Duodenal mucosa (tissue), 2 donors: ENCODE data around the gene PPAN.

ENCODE experiments used
- H3K27ac ChIP-seq: one replicate; pipeline ENCODE4 v1.7.0; 2013; ENCODE audit warnings: low read depth, low read length
- H3K27me3 ChIP-seq, 2 donors: one replicate each; pipeline ENCODE4 v1.7.0; 2013; ENCODE audit warnings: low read length in 2 of 2, control low read depth in 1 of 2; ENCODE audit not compliant: insufficient read depth in 2 of 2, control insufficient read depth in 1 of 2
- H3K36me3 ChIP-seq, 2 donors: one replicate each; pipeline ENCODE4 v1.7.0; 2013; ENCODE audit warnings: low read length in 2 of 2, control low read depth in 1 of 2; ENCODE audit not compliant: insufficient read depth in 2 of 2, control insufficient read depth in 1 of 2
- H3K4me1 ChIP-seq, 2 donors: one replicate each; pipeline ENCODE4 v1.7.0; 2013; ENCODE audit warnings: low read length in 2 of 2, control low read depth in 1 of 2; ENCODE audit not compliant: insufficient read depth in 2 of 2, control insufficient read depth in 1 of 2
- H3K4me3 ChIP-seq, 2 donors: one replicate each; pipeline ENCODE4 v1.7.0; 2013; ENCODE audit warnings: low read length in 2 of 2, low read depth in 1 of 2
- H3K9ac ChIP-seq, 2 donors: one replicate each; pipeline ENCODE4 v1.7.0; 2013; ENCODE audit warnings: low read length in 2 of 2, low read depth in 1 of 2
- H3K9me3 ChIP-seq, 2 donors: one replicate each; pipeline ENCODE4 v1.7.0; 2013; ENCODE audit warnings: low read length in 2 of 2, control low read depth in 1 of 2; ENCODE audit not compliant: control insufficient read depth in 1 of 2

Gene PPAN

DNA sequence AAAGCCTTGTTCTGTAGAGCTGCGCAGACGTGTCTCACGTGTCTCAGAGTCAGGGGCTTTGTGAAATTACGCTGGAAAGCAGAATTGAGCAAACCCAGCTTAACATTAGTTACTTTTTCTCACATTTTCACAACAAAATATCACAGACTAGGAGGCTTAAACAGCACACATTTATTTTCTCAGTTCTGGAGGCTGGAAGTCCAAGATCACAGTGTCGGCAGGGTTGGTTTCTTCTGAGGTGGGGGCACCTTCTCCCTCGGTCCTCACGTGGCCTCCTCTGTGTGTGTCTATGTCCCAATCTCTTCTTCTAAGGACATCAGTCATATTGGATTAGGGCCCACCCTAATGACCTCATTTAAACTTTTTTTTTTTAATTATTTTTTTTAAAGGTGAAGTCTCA, 18.3 kb downstream of the PPAN start:
- no peaks in the 10 kb centered on the region for H3K9me3 ChIP-seq
- H3K36me3 ChIP-seq = no peaks in the 10 kb centered on the region
- H3K4me3 ChIP-seq = no peak overlapping the region
- no peaks in the 10 kb centered on the region for H3K27me3 ChIP-seq
- no peaks in the 10 kb centered on the region for H3K4me1 ChIP-seq
- no peak overlapping the region for H3K27ac ChIP-seq
- H3K9ac ChIP-seq = no peak overlapping the region

GRCh38 chr19:10126213-10126639, 20.1 kb downstream of the PPAN start:
- Histone ChIP-seq H3K9ac (no peak overlapping the region), H3K27ac (no peak overlapping the region), H3K4me1 (no peaks in the 10 kb centered on the region), H3K4me3 (no peak overlapping the region), H3K9me3 (no peaks in the 10 kb centered on the region), H3K36me3 (peaks cover 0 to 5% of the 10 kb centered on the region in 2 donors), H3K27me3 (no peaks in the 10 kb centered on the region)

DNA sequence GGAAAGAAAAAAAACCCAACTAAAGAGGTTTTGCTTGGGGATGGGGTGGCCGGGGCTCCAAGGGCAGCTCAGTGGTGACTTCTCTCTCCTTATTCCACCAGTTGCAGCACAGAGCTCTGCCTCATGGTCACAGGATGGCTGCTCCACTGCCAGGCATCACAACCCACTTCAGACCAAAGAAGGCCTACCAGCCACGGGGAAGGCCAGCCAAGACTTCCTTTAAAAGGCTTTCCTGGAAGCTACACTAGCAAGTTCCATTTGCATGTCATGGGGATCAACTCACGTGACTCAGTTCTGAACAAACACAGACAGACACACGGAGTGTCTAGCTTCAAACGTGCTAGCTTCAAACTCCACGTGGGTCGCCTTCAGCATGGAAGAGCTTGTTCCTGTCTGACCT, 26.7 kb downstream of the PPAN start:
- Histone ChIP-seq H3K9ac (no peak overlapping the region), H3K36me3 (peaks cover 16 to 63% of the 10 kb centered on the region in 2 donors), H3K4me3 (no peak overlapping the region), H3K27ac (no peak overlapping the region), H3K9me3 (no peaks in the 10 kb centered on the region), H3K27me3 (no peaks in the 10 kb centered on the region), H3K4me1 (no peaks in the 10 kb centered on the region)

- Histone ChIP-seq H3K36me3 (peaks cover 16 to 70% of the 10 kb centered on the region in 2 donors), H3K27ac (no peak overlapping the region), H3K4me1 (no peaks in the 10 kb centered on the region), H3K9me3 (no peaks in the 10 kb centered on the region), H3K9ac (no peak overlapping the region), H3K27me3 (no peaks in the 10 kb centered on the region), H3K4me3 (no peak overlapping the region)
These were observed 27.4 kb downstream of the PPAN start for GRCh38 chr19:10133596-10133995.

DNA sequence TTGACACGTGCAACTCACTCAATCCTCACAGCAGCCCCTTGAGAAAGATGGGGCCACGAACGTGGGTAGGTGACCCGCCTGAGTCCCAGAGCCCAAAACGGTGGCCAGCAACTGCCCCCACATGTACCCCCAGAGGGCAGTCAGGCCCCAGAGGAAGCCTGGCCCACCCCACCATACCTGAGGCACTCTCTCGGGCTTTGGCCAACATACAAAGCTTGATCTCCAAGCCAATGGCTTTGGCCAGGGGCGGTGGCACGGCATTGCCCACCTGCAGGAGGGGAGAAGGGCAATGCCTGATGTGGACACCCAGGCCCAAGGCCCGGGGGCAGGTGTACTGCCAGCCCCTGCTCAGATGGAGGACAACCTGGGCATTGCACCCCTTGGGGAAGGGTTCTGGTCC, 27.9 kb downstream of the PPAN start:
- no peak overlapping the region for H3K4me3 ChIP-seq
- peaks cover 16 to 74% of the 10 kb centered on the region in 2 donors for H3K36me3 ChIP-seq
- no peak overlapping the region for H3K9ac ChIP-seq
- no peaks in the 10 kb centered on the region for H3K4me1 ChIP-seq
- no peaks in the 10 kb centered on the region for H3K27me3 ChIP-seq
- no peak overlapping the region for H3K27ac ChIP-seq
- no peaks in the 10 kb centered on the region for H3K9me3 ChIP-seq

- Histone ChIP-seq H3K27me3 (no peaks in the 10 kb centered on the region), H3K36me3 (peaks cover 16 to 89% of the 10 kb centered on the region in 2 donors), H3K4me3 (no peak overlapping the region), H3K9ac (no peak overlapping the region), H3K27ac (no peak overlapping the region), H3K9me3 (no peaks in the 10 kb centered on the region), H3K4me1 (no peaks in the 10 kb centered on the region)
These were observed 29.6 kb downstream of the PPAN start for GRCh38 chr19:10135551-10136334.

DNA sequence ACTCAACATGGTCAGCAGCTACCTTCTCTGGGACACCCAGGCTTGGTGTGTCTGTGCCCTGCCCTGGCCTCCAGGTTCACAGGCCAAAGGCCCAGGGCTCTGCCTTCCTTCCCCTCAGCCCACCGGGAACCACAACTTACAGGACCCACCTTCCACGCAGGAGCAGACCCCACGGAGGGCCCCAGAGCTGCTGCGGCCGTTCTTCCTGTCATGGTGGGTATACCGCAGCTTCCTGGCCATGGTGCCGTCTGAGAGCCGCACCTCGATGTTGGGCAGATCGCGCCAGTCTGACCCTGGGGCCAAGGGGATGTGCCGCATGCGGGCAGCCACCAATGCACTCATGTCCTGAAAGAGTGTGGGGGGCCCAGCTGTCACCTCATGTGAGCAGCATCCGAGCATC, 30.8 kb downstream of the PPAN start:
- Histone ChIP-seq H3K4me1 (no peaks in the 10 kb centered on the region), H3K36me3 (peaks cover 21 to 90% of the 10 kb centered on the region in 2 donors), H3K27me3 (no peaks in the 10 kb centered on the region), H3K27ac (no peak overlapping the region), H3K9ac (no peak overlapping the region), H3K4me3 (no peak overlapping the region), H3K9me3 (no peaks in the 10 kb centered on the region)

DNA sequence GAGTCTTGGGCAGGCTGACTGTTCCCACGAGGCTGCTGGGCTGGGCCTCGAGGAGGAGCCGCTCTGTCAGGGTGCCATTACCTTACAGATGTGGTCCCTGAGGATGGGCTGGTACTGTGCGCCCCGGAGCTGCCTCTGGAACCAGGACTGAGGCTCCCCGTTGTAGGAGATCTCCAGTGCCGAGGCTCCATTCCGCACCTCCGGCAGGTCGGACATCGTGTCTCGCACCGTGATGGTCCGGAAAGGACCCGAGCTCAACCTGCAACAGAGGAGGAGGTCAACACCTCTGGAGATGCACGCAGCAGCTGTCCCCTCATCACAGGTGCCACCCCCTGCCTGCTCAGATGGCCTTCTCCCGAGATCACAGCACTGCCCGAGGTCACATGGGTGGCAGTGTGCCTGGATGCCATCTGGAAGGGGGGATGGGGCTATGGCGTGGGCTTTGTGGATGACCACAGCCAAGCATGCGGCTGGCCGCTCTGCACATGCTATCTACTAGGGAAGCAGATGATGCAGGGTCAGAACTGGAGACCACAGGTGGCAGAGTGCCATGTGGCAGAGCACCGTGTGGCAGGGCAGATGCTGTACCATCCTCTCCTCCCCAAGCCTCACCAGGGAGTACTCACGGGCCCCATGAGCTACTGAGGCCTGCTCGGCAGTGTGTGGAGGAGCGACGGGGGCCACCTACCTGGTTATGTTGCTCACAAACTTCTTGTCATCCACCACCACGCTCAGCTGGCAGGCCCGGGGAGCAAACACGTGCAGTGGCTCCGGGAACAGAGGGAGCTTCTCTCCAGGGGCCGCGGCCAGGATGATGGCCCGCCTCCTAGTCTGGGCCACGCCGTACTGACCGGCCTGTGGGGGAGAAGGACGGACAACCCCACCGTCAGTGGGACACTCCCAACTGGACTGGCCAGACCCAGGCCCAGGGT, 31.9 kb downstream of the PPAN start:
- Histone ChIP-seq H3K4me1 (no peaks in the 10 kb centered on the region), H3K27me3 (no peaks in the 10 kb centered on the region), H3K36me3 (peaks cover 22 to 95% of the 10 kb centered on the region in 2 donors), H3K9ac (no peak overlapping the region), H3K27ac (no peak overlapping the region), H3K4me3 (no peak overlapping the region), H3K9me3 (no peaks in the 10 kb centered on the region)

GRCh38 chr19:10138879-10139795, 33.0 kb downstream of the PPAN start:
- Histone ChIP-seq H3K27ac (no peak overlapping the region), H3K27me3 (no peaks in the 10 kb centered on the region), H3K36me3 (peaks cover 14 to 94% of the 10 kb centered on the region in 2 donors), H3K4me1 (no peaks in the 10 kb centered on the region), H3K9ac (no peak overlapping the region), H3K9me3 (no peaks in the 10 kb centered on the region), H3K4me3 (no peak overlapping the region)
